HepG2 (cell line): Measurements from ENCODE around the gene CFAP73. TPM values are rescaled to one million over a fixed set of nuclear protein-coding genes. Genes with fewer than 3 reads are reported as not detected.
A peak's percentile ranks its signal among the peaks of the same experiment; 100 is the strongest.

Experiments used
- GZF1 ChIP-seq: sonication (generic); formaldehyde crosslinking; IDR thresholded peaks from 2 replicates; pipeline ENCODE4 v1.5.1; 2020; ENCODE audit warnings: mild to moderate bottlenecking, missing genetic modification reagents
- KDM4B ChIP-seq: sonication (generic); formaldehyde crosslinking; IDR thresholded peaks from 2 replicates; pipeline ENCODE4 v1.4.0; 2020; ENCODE audit warnings: missing genetic modification reagents
- MYPOP ChIP-seq: sonication (generic); formaldehyde crosslinking; IDR thresholded peaks from 2 replicates; pipeline ENCODE4 v1.8.1; 2023; ENCODE audit warnings: mild to moderate bottlenecking, moderate library complexity, missing genetic modification reagents
- NFATC3 ChIP-seq: sonication (generic); formaldehyde crosslinking; IDR thresholded peaks from 2 replicates; pipeline ENCODE4 v1.5.1; 2020; ENCODE audit warnings: mild to moderate bottlenecking, missing genetic modification reagents
- NFIC ChIP-seq: IDR thresholded peaks from 2 replicates; pipeline ENCODE4 v1.6.1; 2012; ENCODE audit warnings: mild to moderate bottlenecking, low read length, inconsistent platforms
- NR0B2 ChIP-seq: sonication (generic); formaldehyde crosslinking; IDR thresholded peaks from 2 replicates; pipeline ENCODE4 v1.4.0; 2020; ENCODE audit warnings: mild to moderate bottlenecking, missing genetic modification reagents
- POGK ChIP-seq: sonication (generic); formaldehyde crosslinking; conservative IDR thresholded peaks from 2 replicates; pipeline ENCODE4 v1.8.0; 2022; ENCODE audit warnings: mild to moderate bottlenecking, moderate library complexity, missing genetic modification reagents
- POLR2AphosphoS2 ChIP-seq: IDR thresholded peaks from 2 replicates; pipeline ENCODE4 v1.6.1; 2011; ENCODE audit warnings: low read depth, low read length, improper control_type of control experiment
- RARG ChIP-seq: sonication (generic); formaldehyde crosslinking; IDR thresholded peaks from 2 replicates; pipeline ENCODE4 v1.4.0; 2020; ENCODE audit warnings: low read depth, mild to moderate bottlenecking, missing genetic modification reagents
- SPEN ChIP-seq: sonication (generic); formaldehyde crosslinking; IDR thresholded peaks from 2 replicates; pipeline ENCODE4 v1.5.1; 2020; ENCODE audit warnings: low read depth, mild to moderate bottlenecking, missing genetic modification reagents
- USF2 ChIP-seq, 2 experiments: sonication (generic) in 1 of 2; formaldehyde crosslinking in 1 of 2; IDR thresholded peaks; 2 replicates each; pipeline versions ENCODE4 v1.5.1 to v1.6.1; 2011 to 2020; ENCODE audit warnings: borderline replicate concordance in 1 of 2, low read depth in 1 of 2, low read length in 1 of 2, mild to moderate bottlenecking in 1 of 2, missing genetic modification reagents in 1 of 2, moderate library complexity in 1 of 2
- ZFY ChIP-seq: sonication (generic); formaldehyde crosslinking; IDR thresholded peaks from 2 replicates; pipeline ENCODE4 v1.4.0; 2020; ENCODE audit warnings: missing genetic modification reagents
- ZNF12 ChIP-seq: sonication (generic); formaldehyde crosslinking; IDR thresholded peaks from 2 replicates; pipeline ENCODE4 v1.5.0; 2020; ENCODE audit warnings: missing genetic modification reagents
- ZNF124 ChIP-seq: sonication (generic); formaldehyde crosslinking; IDR thresholded peaks from 2 replicates; pipeline ENCODE4 v1.4.0; 2020; ENCODE audit warnings: missing genetic modification reagents
- ZNF263 ChIP-seq: sonication (generic); formaldehyde crosslinking; IDR thresholded peaks from 2 replicates; pipeline ENCODE4 v1.4.0; 2020; ENCODE audit warnings: missing genetic modification reagents
- ZNF292 ChIP-seq: sonication (generic); formaldehyde crosslinking; IDR thresholded peaks from 2 replicates; pipeline ENCODE4 v1.8.1; 2022; ENCODE audit warnings: mild to moderate bottlenecking, low read depth, missing genetic modification reagents, borderline replicate concordance
- ZNF510 ChIP-seq: sonication (generic); formaldehyde crosslinking; IDR thresholded peaks from 2 replicates; pipeline ENCODE4 v1.4.0; 2020; ENCODE audit warnings: low read depth, mild to moderate bottlenecking, missing genetic modification reagents
- ZNF550 ChIP-seq: sonication (generic); formaldehyde crosslinking; IDR thresholded peaks from 2 replicates; pipeline ENCODE4 v1.4.0; 2020; ENCODE audit warnings: mild to moderate bottlenecking, missing genetic modification reagents, borderline replicate concordance
- ZNF564 ChIP-seq: sonication (generic); formaldehyde crosslinking; IDR thresholded peaks from 2 replicates; pipeline ENCODE4 v1.8.1; 2023; ENCODE audit warnings: mild to moderate bottlenecking, missing genetic modification reagents
- ZNF75D ChIP-seq: sonication (generic); formaldehyde crosslinking; IDR thresholded peaks from 2 replicates; pipeline ENCODE4 v1.8.1; 2023; ENCODE audit warnings: missing genetic modification reagents, mild to moderate bottlenecking, borderline replicate concordance
- ZNF879 ChIP-seq: sonication (generic); formaldehyde crosslinking; IDR thresholded peaks from 2 replicates; pipeline ENCODE4 v1.8.1; 2023; ENCODE audit warnings: missing genetic modification reagents
- polyA plus RNA-seq, 8 experiments: library from polyadenylated mRNA; depleted of rRNA in 3 of 8; stranded (reverse) in 7 of 8; unstranded in 1 of 8; fragments of >200 nt; fragmentation: Illumina TruSeq in 4 of 8; extraction: Trizol in 4 of 8; gene quantifications; 2 replicates each; pipeline versions ENCODE4 v1.2.1 to v1.2.3, GENCODE V29; 2011 to 2016; ENCODE audit warnings: low read depth in 4 of 8, missing spikeins in 1 of 8, mixed read lengths in 1 of 8; ENCODE audit not compliant: insufficient read depth in 1 of 8
- total RNA-seq, 5 experiments: library from RNA; depleted of rRNA; stranded (reverse); fragments of >200 nt; fragmentation: Illumina TruSeq; extraction: Trizol; gene quantifications; 2 replicates each; pipeline ENCODE4 v1.2.3, GENCODE V29; 2016; ENCODE audit warnings: low read depth in 1 of 5
- TF ChIP-seq, protein P1 (sequence below): IDR thresholded peaks from 2 replicates; pipeline ENCODE4 v1.6.1; 2018; ENCODE audit warnings: missing genetic modification reagents

The CFAP73 gene
- total and polyA plus RNA-seq, 2 of the 13 experiments (the other 11 are each of a cell fraction or from before 2014, with no cell fraction given) = not detected

GRCh38 chr12:113186666-113187325 is 37.3 kb downstream of the CFAP73 start (continued):
- TF ChIP-seq NR0B2 (CRISPR knock-in tag) (0 out of 2 replicates have a peak, but pooled peaks have one; percentile 59), ZNF879 (no peak), MYPOP (no peak), NFATC3 (CRISPR knock-in tag) (no peak), POLR2AphosphoS2 (no peak), ZFY (0 out of 2 replicates have a peak, but pooled peaks have one; percentile 49), ZNF292 (no peak), ZNF564 (no peak), ZNF75D (CRISPR knock-in tag) (no peak), NFIC (no peak), ZNF263 (CRISPR knock-in tag) (no peak), SPEN (CRISPR knock-in tag) (0 out of 2 replicates have a peak, but pooled peaks have one; percentile 36), KDM4B (no peak), ZNF124 (CRISPR knock-in tag) (no peak), RARG (no peak), ZNF550 (no peak), GZF1 (CRISPR knock-in tag) (no peak; the same call in 1 of the 2 replicates), ZNF510 (CRISPR knock-in tag) (no peak), POGK (CRISPR knock-in tag) (0 out of 2 replicates have a peak, but pooled peaks have one; percentile 28), USF2 (IDR thresholded peaks at IDR 0.05; ENCODE audit: low read depth, low read length) (no peak), USF2 (CRISPR knock-in tag; IDR thresholded peaks at IDR 0.05; ENCODE audit: borderline replicate concordance) (no peak), ZNF12 (CRISPR knock-in tag) (0 out of 2 replicates have a peak, but pooled peaks have one; percentile 9)
- TF ChIP-seq, protein P1, sequence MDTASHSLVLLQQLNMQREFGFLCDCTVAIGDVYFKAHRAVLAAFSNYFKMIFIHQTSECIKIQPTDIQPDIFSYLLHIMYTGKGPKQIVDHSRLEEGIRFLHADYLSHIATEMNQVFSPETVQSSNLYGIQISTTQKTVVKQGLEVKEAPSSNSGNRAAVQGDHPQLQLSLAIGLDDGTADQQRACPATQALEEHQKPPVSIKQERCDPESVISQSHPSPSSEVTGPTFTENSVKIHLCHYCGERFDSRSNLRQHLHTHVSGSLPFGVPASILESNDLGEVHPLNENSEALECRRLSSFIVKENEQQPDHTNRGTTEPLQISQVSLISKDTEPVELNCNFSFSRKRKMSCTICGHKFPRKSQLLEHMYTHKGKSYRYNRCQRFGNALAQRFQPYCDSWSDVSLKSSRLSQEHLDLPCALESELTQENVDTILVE (CRISPR knock-in tag) = no peak
